GM04503 (cell line): ENCODE measurements around the gene ANKMY2.
"Not testable (repeated sequence)": the region's sequence is repeated elsewhere in the genome, so short reads cannot be mapped to it uniquely, and the experiment has no call there.

ENCODE experiments used
- DNase-seq: peaks from one replicate; pipeline ENCODE4 v3.0.0-alpha.2; 2012; ENCODE audit warnings: low read depth

ANKMY2 gene

DNA sequence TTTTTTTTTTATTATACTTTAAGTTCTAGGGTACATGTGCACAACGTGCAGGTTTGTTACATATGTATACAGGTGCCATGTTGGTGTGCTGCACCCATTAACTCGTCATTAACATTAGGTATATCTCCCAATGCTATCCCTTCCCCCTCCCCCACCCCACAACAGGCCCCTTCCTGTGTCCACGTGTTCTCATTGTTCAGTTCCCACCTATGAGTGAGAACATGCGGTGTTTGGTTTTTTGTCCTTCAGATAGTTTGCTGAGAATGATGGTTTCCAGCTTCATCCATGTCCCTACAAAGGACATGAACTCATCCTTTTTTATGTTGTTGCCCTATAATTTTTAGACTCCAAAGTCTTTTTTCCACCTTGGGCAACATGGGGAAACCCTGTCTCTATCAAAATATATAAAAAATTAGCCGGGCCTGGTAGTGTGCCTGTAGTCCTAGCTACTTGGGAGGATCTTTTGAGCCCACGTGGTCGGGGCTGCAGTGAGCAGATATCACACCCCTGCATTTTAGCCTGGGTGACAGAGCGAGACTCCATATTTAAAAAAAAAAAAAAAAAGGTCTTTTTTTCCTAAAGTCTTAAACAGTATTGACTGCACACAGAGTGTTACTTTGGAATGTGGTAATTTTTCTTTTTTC, 14.4 kb upstream of the ANKMY2 start:
- not testable (repeated sequence) for DNase-seq

DNA sequence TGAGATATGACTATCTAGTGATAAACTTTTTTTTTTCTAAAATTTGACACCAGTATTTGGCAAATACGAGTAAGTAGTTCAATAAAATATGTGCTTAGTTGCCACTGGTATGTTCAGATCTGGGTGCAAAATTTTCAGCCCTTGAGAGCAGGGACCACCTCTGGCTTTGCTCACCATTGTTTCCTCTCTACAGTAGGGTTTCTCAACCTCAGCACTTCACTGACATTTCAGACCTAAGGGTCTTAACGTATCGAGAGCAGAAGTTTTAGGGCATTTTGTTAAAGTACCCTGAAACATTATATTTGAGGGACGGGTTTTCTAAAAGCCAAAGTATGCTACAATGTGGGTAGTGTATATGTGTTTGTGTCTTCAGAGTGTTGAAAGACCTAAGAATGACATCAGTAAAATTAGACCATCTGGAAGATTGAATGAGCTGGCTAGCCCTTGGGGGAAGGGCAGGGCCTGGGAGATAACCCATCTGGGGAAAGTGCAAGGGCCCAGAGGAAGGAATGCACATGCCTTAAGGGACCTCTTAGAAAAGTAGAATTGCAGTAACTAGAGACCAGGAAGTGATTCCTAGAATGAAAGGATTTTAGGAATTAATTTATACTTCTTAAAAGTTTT, 12.2 kb upstream of the ANKMY2 start:
- DNase-seq, result no peak

DNA sequence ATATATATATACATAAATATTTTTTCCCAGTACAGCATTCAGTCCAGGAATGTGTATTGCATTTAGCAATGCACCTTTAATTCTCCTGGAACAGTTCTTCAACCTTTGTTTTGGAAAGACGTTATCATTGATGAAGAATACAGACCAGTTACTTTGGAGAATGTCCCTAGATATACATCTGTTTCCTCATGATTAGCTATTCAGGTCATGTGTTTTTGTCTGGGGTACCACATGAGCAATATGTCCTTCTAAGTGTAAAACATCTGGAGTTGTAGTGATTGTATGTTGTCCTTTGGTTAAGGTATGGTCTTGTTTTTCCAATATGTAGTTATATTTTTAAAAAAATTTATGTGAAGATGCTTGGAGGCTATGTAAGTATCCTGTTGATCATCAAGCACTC, 10.6 kb upstream of the ANKMY2 start:
- no peak for DNase-seq

DNA sequence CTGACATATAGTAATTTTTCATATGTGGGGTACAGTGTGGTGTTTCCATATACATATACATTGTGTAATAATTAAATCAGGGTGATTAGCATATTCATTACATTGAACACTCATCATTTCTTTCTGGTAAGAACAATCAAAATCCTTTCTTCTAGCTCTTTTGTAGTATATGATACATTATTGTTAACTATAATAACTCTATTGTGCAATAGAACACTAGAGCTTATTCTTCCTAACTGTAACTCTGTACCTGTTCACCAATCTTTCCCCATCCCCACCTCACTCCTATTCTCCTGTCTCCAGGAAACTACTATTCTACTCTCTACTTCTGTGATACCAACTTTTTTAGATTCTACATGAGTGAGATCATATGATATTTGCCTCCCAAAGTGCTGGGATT, 9.8 kb upstream of the ANKMY2 start:
- no peak for DNase-seq

DNA sequence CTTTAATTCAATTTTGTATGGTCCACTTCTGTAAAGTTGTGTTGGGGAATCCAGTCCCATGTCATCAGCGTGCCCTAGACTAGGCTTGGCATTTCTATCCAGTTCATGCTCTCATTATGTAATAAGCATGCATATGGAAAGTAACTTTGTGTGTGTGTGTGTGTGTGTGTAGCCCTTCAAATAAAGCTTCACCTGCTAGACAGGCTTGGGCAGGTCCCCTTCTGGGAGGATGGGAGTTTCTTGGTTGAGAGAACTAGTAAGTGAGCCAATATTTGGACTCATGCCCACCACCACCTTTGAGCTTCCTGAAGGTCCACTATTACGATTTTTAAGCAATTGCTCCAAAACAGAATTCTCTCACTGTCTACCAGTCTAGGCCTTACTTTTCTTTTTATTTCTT, 7.3 kb upstream of the ANKMY2 start:
- DNase-seq, result no peak

DNA sequence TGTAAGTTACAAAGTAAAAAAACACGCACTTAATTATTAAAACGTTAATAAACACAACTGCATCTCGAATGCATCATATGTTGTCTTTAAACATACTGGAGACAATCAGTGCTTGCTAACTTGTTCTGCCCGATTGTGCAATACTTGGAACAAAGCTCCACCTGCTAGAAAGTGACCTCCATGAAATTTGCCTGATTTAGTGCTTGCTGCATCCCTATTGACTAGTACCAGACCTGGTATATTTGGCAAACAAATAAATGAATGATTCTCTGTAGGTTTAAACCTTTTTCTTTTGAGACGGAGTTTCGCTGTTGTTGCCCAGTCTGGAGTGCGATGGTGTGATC, 6.7 kb upstream of the ANKMY2 start:
- no peak for DNase-seq

DNA sequence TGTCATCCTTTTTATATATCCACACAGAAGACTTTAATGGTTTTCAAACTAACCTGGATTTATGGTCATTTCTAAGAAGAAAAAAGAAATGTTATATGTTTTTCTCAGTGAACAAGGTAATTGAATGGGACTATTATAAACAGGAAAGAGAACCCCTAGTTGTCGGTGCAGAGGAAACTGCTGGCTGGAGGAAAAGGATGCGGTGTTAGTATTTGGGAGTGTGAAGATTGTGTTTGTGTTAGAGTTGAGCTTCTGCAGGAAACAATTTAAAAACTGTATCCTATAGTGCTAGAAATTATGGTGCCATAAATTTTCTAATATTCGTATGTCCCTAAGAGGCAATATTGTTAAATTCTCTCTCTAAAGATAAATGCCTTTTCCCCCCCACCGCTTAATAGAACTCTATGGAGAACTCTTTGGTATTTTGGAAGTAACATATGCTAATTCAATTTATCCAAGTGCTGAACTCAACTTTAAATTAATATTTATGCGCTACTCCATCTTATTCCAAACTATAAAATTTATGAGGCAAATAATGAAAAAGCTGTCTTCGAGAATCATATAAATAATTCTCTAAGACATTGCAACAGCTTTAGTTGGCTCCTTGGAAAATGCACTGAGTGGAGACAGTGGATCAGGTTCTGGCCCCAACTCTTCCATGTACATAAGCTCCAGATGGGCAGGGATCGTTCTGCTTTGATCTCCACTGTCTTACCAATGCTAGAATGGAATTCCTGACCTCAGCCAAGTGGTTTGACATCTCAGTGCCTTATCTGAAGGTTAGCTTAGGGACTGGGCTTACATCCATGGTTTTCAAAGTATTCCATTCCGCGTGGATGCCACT, 6.1 kb upstream of the ANKMY2 start:
- DNase-seq, result no peak

DNA sequence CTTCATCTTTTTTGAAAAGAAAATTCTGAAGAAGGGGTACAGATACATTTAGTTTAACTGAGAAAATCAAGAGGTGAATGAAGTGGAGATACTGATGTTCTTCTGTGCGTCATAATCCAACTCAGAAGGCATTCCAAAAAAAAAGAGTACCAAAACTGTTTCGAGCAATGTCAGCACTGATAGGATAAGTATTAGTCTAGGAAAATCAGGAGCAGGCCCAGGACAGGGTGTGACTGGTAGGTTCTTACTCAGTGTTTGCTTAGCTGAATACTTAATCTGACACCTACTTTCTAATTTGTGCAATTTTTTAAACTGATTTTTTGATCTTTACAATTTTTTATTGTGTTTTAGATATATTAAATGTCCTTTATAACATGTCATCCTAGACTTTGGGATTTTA, 4.7 kb upstream of the ANKMY2 start:
- DNase-seq, result no peak

DNA sequence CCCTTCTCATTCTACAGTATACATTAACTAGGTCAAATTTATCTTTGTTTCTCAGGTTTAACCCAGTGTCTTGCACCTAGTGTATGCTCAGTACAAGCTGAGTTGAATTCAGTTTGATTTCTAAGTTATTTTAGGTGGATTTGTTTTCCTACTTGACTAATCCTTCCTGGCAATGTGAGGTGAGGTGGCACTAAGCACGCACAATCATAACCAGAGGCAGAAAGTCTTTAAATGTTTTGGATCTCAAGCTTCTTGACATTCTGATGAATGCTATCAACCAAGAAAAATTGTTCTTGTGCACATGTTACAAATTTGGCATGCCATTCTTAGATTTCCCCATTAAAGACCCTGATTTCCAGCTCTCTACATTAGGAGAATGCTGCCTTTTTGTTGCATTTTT, 3.6 kb upstream of the ANKMY2 start:
- DNase-seq, result no peak

DNA sequence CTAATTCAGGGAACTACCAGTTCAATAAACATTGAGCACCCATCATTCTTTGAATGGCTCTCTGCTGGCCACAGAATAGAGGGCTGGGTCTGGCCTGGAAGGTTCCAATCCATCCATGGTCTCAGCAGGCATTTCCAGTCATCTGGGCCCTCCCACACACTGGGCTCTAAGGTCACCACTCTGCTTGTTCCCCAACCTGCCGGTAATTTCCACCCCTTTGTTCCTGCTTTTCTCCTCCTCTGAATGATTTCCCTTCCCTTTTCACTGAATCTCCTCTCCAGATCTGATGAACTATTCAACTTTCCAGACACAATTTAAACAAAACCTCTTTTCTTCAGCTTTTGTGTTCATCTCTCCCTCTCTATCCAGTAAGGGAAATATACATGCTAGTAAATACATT, 3.0 kb upstream of the ANKMY2 start:
- DNase-seq, result no peak

DNA sequence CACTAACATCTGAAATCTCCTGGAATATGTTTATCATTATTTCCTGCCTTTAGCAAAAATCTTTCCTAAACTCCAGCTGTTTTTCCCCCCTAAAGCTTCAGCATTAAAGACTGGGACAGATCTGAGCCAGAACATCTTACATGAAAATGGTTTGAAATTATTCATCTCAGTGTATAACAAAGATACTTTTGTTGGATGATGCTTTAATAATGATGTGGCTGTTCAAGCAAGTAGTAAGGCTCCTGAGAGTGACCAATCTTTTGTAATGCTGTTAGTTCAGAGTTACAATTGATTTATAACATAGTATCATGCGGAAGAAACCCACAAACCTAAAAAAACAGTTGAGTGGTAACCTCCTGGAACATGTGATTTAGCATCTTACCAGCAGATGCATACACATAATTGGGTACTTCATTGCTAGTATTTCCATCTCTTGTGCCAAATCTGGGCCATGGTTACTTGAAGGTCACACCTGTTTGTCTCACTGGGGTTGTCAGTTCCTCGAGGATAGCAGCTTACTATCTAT, 1.9 kb upstream of the ANKMY2 start:
- no peak for DNase-seq

DNA sequence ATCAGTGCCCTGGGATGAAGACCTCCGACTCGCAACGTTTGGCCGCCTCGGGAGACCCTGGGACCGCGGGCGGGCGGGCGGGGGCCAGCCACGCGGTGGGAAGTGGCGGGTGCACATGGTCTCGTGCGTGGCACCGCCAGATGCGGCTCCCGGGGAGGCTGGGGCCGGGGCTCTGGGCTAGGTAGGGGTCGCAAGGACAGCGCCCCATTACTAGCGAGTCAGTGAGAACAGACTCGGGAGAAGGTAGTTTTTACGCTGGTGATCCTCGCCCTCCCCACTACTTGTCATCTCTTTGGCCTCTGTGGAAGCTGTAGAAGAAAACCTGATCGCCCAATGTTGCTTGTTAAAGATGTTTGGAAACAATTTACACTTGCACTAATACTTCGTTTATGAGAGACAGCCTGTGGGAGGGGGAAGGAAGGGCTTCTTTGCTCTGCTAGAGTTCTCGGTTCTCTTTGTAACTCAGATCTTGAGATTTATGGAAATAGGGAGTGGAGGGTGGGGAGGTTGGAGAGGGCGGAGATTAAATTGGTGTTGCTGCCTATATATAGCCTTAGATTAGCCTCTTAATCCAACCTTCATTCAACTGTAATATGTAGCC, 1.0 kb upstream of the ANKMY2 start:
- no peak for DNase-seq

DNA sequence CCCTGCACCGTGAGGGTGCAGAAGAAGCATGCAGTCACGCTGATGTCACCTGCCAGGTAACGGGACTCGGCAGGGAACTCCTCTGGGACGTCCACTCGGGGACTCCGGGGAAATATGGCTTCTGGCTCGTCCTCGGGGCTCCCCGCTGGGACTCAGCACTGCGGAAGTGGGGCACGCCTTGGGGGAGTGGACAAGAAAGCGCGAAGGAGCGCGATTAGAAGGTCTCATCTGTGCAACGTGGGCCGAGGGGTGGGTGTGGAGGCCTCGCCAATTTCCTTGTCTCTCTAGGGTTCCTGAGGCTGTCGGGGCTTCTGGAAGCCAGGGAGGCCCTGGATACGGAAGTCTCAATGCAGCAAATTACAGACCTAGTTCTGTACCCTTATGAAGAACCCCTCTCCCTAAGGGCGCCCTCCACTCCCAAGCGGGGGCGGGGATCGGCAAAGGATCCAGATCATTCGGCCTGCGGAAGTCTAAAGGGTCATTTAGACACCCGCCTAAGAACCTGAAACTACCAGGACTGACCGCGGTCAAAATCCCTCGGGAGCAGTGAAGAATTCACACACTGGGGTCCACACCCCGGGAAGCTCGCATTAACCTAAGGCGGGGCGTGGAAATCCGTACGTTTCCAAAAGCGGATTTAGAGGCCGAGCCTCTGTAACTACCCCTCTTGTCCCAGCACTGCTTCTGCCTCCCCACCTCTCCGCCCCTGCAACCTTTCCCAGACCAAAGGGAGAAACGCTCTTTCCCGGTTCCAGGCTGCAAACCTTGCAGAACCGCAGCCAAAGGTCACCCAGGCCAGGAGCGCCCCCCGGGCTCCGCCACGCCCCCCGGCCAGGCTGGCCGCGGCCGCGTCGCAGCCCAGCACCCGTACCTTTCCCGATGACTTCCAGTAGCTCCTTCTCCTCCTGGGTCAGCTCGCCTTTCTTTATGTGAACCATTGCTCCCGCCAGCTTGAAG, 640 bp downstream of the ANKMY2 start:
- no peak for DNase-seq

DNA sequence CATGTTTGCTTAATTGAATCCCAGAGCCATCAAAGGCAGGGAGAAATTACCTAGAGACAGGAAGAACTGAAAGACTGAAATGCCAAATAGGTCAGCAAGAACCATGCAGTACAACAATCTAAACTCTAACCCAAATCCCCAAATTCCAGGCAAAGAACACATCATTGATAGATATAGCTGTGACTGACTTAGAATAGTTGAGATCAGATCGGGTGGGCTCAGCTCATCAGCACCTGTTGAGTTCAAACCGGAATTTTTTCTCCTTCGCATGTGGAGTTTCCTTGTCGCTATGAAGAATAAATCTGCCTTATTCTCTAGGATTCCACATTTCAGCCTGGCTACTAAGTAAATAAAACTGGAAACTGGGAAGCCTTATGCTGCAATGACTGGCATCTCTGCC, 1.4 kb downstream of the ANKMY2 start:
- DNase-seq, result no peak

DNA sequence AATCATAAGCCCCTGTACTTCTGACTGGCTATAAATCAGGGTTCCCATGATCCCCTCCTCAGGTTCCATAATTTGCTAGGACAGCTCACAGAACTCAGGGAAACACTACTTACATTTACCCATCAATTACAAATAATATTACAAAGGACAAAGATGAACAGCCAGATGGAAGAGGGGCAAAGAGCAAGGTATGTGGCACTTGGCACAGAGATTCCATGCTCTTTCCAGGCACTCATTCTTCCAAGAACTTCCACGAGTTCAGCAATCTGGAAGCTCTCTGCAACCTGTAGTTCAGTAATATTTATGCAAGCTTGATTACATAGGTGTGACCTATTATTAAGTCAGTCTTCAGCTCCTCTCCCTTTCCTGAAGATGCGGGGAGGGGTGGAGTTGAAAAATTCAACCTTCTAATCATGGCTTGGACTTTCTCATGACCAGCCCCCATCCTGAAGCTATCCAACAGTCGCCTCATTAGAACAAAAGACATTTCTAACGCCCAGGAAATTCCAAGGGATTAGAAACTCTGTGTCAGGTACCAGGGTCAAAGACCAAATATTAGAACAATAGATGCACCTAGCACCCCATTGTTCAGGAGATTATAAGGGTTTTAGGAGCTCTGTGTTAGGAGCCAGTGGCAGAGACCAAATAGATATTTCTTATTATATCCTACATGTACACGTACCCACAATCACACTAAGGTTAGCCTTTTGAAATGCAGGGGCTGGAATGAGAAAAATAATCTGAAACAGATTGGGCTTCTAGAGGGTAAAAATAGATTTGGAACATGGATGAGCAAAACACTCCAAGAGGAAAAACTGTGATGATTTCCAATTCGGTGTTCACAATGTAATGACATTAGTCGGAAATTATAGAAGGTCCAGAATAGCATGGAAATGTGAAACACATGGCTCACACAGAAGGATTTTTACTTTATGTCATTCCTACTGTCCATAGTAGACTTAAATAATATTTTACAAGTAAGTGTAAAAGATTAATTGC, 7.0 kb downstream of the ANKMY2 start:
- no peak for DNase-seq

DNA sequence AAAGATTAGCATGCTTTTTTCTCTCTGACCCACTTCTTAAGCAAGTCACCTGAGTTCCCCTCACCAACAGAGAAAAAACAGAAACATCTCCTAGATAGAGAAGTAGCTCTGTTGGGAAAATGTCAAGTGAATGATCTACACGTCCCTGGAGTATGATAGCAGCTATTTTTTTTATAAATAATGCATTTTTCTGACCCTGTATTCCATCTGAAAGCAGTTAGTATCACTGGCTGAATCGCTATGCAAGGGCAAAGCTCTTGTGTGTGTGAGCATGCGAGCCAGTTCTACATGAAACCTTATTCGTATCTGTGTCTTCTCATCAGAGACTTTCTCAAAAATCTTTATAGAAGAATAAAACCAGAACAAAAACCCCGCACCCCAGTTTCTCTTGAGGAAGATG, 8.2 kb downstream of the ANKMY2 start:
- no peak for DNase-seq

DNA sequence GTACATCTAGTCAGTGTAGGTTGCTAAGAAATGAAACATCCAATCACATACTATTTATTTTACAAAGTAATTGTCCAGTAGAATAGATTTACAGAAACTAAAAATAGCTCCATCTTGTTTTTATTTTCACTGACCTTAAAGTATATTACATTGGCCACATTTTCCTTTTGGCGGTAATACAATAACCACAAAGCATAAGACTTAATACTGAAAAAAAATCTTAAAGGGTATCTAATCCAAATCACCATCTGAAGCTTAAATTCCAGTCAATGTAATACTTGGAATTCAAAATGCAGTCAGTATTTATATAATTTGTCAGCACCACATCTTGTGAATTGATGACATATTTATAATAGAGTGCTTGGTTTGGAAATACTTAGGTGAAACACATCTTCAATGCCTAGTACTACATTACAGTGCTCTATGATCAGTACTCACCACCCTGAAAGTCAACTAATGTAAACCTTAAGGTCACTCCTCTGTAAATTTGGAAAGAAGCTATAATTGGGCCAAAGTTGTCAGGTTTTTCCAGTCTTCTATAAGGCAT, 8.9 kb downstream of the ANKMY2 start:
- DNase-seq, result no peak

DNA sequence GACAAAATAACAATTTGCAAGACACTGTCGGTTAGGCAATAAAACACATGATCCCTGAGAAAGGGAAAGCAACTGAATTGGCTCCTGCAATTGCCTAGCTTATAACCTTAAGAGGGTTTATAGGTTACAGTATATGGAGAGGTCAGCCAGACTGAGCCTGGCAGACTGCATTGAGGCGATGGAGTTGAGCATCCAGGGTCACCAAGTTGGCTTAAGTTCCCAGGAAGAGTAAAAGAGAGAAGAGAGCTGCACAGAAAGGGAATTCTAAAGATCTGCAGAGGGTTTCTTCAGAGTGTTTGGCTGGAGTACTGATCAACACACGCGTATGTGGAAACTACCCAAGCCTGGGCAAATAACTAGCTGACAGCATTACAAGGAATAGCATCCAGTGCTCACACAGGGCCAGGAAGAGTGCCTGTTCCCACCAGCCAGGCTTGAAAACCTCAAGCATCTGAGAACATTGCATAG, 11.2 kb downstream of the ANKMY2 start:
- no peak for DNase-seq

DNA sequence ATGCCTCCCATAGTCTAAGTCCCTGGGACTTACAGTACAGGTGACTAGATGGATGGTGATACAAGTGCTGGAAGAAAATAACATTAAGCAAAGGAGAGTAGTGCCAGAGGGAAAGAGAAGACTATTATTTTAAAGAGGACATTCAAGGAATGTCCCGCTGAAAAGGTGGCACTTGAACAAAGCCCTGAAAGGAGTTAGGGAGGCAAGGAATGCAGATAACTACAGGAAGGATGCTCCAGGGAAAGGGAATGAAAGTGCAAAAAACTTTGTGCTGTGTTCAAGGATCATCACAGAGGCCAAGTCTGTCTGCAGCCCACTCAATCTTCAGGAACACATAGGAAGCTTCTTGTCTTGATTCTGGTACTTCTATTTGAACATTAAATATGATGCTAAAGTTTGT, 14.9 kb downstream of the ANKMY2 start:
- no peak for DNase-seq

DNA sequence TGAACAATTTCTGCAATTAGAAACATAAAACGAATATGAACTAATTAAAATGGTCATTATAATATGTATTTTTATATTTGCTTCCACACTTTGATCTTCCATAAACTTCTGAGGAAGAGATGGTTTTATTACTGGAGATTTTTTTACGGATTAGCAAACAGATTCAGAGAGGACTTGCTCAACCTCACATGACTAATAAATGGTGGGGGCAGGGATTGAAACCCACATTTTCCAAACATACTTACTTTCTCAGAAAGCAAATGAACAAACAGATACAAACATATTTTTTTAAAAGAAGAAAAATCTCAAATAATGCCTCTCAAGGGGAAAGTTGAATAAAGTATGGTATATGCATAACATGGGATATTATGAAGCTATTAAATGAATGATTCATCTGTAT, 18.3 kb downstream of the ANKMY2 start:
- no peak for DNase-seq
